DND-41 (cell line): Measurements from ENCODE around the gene TMBIM1.

Source experiments
- ATAC-seq: fragments of 200-7000 bp; cut with Tn5 transposase; 3 replicates; pipeline ENCODE4 v1.9.1; 2021; ENCODE audit warnings: low read depth; ENCODE audit not compliant: insufficient read depth
- DNase-seq: peaks from one replicate; pipeline ENCODE4 v3.0.0-alpha.2; 2020
- H2AFZ ChIP-seq: 2 replicates; pipeline ENCODE4 v1.6.0; 2012; ENCODE audit warnings: low read depth, low read length
- H3K27ac ChIP-seq: 2 replicates; pipeline ENCODE4 v1.5.1; 2012; ENCODE audit warnings: low read length, inconsistent platforms
- H3K27me3 ChIP-seq: fragments of 200-600 bp; sonication (generic); 2 replicates; pipeline ENCODE4 v1.6.0; 2012; ENCODE audit warnings: low read length, mild to moderate bottlenecking, inconsistent platforms; ENCODE audit not compliant: insufficient read depth, poor library complexity
- H3K36me3 ChIP-seq: 2 replicates; pipeline ENCODE4 v1.5.1; 2012; ENCODE audit warnings: low read length, inconsistent platforms; ENCODE audit not compliant: insufficient read depth
- H3K4me1 ChIP-seq: 2 replicates; pipeline ENCODE4 v1.5.1; 2012; ENCODE audit warnings: mild to moderate bottlenecking, low read length; ENCODE audit not compliant: insufficient read depth
- H3K4me2 ChIP-seq: 2 replicates; pipeline ENCODE4 v1.6.0; 2012; ENCODE audit warnings: mild to moderate bottlenecking, moderate library complexity, low read length, inconsistent platforms; ENCODE audit not compliant: insufficient read depth
- H3K4me3 ChIP-seq, 2 experiments: fragments of 200-600 bp in 1 of 2; shearing (Covaris generic) in 1 of 2; 2 replicates each; pipeline ENCODE4 v1.5.1; 2012 to 2016; ENCODE audit warnings: inconsistent platforms in 2 of 2, low read length in 2 of 2, mild to moderate bottlenecking in 2 of 2, low read depth in 1 of 2, moderate library complexity in 1 of 2
- H3K79me2 ChIP-seq: 2 replicates; pipeline ENCODE4 v1.6.0; 2012; ENCODE audit warnings: low read length, inconsistent platforms; ENCODE audit not compliant: insufficient read depth
- H3K9ac ChIP-seq: 2 replicates; pipeline ENCODE4 v1.6.0; 2012; ENCODE audit warnings: low read depth, mild to moderate bottlenecking, inconsistent platforms, low read length, moderate library complexity
- H3K9me3 ChIP-seq: 2 replicates; pipeline ENCODE4 v1.5.1; 2012; ENCODE audit warnings: low read length, moderate library complexity, mild to moderate bottlenecking, inconsistent platforms; ENCODE audit not compliant: insufficient read depth, severe bottlenecking
- H4K20me1 ChIP-seq: 2 replicates; pipeline ENCODE4 v1.6.0; 2012; ENCODE audit warnings: low read length; ENCODE audit not compliant: insufficient read depth
- EZH2 ChIP-seq: IDR thresholded peaks from 3 replicates; pipeline ENCODE4 v1.6.1; 2012; ENCODE audit warnings: borderline replicate concordance, low read depth, mild to moderate bottlenecking, moderate library complexity, low read length, inconsistent platforms; ENCODE audit not compliant: severe bottlenecking
- TF ChIP-seq, protein P1 (sequence below): IDR thresholded peaks from 2 replicates; pipeline ENCODE4 v1.5.1; 2012; ENCODE audit warnings: borderline replicate concordance, low read length, moderate library complexity, mild to moderate bottlenecking; ENCODE audit not compliant: poor library complexity, severe bottlenecking; ENCODE audit errors: extremely low read depth

The TMBIM1 gene

DNA sequence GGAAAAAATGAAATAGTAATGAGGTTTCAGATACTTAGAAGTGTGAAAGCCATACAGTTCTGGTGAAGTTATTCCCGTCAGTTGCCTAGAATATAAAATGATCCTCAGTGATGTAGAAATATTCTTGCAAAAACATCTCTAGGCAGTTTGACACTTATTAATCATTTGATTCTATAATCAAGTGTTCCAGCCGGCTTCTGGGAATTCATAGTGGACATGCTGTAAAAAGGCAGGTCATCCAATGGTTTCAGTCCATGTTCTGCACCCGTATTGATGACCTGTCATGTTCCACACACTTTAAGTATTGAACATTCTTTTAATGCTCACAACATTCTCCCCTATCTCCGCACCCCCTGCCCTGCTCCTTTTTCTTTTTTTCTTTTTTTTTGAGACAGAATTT, 55.5 kb downstream of the TMBIM1 start:
- TF ChIP-seq, protein P1, sequence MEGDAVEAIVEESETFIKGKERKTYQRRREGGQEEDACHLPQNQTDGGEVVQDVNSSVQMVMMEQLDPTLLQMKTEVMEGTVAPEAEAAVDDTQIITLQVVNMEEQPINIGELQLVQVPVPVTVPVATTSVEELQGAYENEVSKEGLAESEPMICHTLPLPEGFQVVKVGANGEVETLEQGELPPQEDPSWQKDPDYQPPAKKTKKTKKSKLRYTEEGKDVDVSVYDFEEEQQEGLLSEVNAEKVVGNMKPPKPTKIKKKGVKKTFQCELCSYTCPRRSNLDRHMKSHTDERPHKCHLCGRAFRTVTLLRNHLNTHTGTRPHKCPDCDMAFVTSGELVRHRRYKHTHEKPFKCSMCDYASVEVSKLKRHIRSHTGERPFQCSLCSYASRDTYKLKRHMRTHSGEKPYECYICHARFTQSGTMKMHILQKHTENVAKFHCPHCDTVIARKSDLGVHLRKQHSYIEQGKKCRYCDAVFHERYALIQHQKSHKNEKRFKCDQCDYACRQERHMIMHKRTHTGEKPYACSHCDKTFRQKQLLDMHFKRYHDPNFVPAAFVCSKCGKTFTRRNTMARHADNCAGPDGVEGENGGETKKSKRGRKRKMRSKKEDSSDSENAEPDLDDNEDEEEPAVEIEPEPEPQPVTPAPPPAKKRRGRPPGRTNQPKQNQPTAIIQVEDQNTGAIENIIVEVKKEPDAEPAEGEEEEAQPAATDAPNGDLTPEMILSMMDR, result no peak
- no peak for TF ChIP-seq EZH2
- Histone ChIP-seq H3K27me3 (no peaks in the 10 kb centered on the region), H3K79me2 (0 out of 2 replicates have a peak, but pooled peaks cover 5% of the 10 kb centered on the region), H3K27ac (no peak overlapping the region), H2AFZ (no peak overlapping the region), H3K4me1 (no peaks in the 10 kb centered on the region), H3K4me3 (no peak overlapping the region), H3K9ac (no peak overlapping the region), H3K4me2 (no peak overlapping the region), H3K9me3 (no peaks in the 10 kb centered on the region), H4K20me1 (no peaks in the 10 kb centered on the region), H3K36me3 (peaks cover 92% of the 10 kb centered on the region)
- ATAC-seq (no peak), DNase-seq (no peak)

DNA sequence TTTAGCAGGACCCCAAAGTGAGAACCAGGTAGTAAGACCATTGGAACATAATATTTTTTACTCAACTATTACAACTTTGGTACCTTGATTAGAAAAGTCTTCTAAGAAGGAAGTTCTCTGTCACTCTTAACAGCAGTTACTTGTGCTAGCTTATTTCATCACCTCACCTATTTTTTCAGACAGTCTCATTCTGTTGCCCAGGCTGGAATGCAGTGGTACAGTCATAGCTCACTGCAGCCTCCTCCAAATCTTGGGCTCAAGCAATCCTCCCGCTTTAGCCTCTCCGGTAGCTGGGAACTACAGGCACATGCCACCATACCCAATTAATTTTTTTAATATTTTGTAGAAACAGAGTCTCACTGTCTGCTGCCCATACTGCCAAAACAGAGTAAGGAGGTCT, 57.3 kb downstream of the TMBIM1 start:
- ATAC-seq (no peak), DNase-seq (no peak)
- H3K9me3 ChIP-seq, result no peaks in the 10 kb centered on the region
- no peak overlapping the region for H3K27ac ChIP-seq
- TF ChIP-seq, protein P1, result no peak
- no peak for TF ChIP-seq EZH2
- peaks cover 6% of the 10 kb centered on the region for H3K4me1 ChIP-seq
- no peak overlapping the region for H3K4me3 ChIP-seq
- no peak overlapping the region for H3K4me2 ChIP-seq
- H3K79me2 ChIP-seq, result peaks cover 16% of the 10 kb centered on the region
- H3K9ac ChIP-seq, result no peak overlapping the region
- no peak overlapping the region for H2AFZ ChIP-seq
- H3K27me3 ChIP-seq, result no peaks in the 10 kb centered on the region
- H4K20me1 ChIP-seq, result no peaks in the 10 kb centered on the region
- peaks cover 93% of the 10 kb centered on the region for H3K36me3 ChIP-seq

DNA sequence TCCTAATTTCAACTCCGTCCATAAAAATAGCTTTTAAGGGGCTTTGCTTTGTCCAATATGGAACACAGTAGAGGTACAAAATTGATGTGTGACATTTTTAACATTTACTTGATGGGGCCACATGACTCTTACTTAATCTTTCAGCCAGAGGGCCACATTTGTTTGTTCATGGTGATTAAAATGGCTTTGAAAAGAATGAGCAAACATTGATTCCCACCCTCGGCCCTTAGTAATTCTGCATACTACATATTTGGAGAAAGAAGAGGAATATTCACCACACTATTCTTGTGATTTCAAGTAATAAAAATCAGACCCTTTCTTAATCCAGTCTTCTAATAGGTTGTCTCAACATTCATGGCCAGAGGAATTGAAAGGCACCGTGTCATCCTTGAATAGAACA, 57.8 kb downstream of the TMBIM1 start:
- Histone ChIP-seq H3K4me2 (no peak overlapping the region), H3K9ac (no peak overlapping the region), H3K36me3 (peaks cover 93% of the 10 kb centered on the region), H4K20me1 (no peaks in the 10 kb centered on the region), H3K4me3 (no peak overlapping the region), H3K79me2 (peaks cover 19% of the 10 kb centered on the region), H3K27me3 (no peaks in the 10 kb centered on the region), H3K9me3 (no peaks in the 10 kb centered on the region), H2AFZ (no peak overlapping the region), H3K27ac (no peak overlapping the region), H3K4me1 (peaks cover 11% of the 10 kb centered on the region)
- no peak for ATAC-seq
- no peak for TF ChIP-seq EZH2
- TF ChIP-seq, protein P1, result no peak
- DNase-seq, result no peak

DNA sequence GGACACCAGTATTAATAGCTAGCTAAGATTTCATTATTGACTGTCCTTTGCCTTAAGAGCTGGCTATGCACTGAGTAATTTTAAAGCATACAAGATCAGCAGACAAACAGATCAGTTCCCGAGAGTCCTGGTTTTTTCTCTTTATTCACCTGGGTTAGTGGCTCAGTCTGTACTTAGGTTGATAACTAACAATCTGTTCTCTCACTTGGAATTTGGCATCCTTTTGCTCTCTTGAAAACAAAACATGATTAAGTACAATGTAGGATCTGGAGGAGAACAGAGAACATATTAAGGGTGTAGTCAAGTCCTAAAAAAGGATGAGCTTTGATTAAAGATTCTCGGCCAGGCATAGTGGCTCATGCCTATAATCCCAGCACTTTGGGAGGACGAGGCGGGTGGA, 58.8 kb downstream of the TMBIM1 start:
- H4K20me1 ChIP-seq, result no peaks in the 10 kb centered on the region
- peaks cover 19% of the 10 kb centered on the region for H3K79me2 ChIP-seq
- peaks cover 89% of the 10 kb centered on the region for H3K36me3 ChIP-seq
- H3K9ac ChIP-seq, result no peak overlapping the region
- H3K4me1 ChIP-seq, result peaks cover 21% of the 10 kb centered on the region
- no peak overlapping the region for H3K27ac ChIP-seq
- H3K27me3 ChIP-seq, result no peaks in the 10 kb centered on the region
- H3K9me3 ChIP-seq, result no peaks in the 10 kb centered on the region
- no peak for ATAC-seq
- no peak overlapping the region for H3K4me2 ChIP-seq
- H3K4me3 ChIP-seq, result no peak overlapping the region
- no peak for TF ChIP-seq EZH2
- TF ChIP-seq, protein P1, result no peak
- DNase-seq, result no peak
- no peak overlapping the region for H2AFZ ChIP-seq
